ENCODE data around the gene AK5.

DNA sequence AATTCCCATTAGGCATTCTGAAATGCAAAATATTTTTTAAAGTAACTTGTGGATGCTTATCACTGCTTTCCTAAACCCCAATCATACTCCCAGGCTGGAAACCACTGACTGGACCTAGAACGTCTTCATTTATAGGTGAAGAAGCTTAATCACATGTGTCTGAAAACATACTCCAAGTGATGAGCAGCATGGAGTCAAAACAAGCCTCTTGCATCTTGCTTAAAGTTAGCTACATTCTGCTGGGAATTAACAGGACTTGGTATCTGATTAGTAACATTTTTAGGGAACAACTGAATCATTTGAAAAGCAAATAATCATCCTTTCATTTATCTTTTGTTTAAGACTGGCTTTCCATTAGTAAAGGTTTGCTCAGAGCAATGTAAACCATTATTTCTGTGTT is 105.7 kb downstream of the AK5 start:
- TF ChIP-seq, protein P1, sequence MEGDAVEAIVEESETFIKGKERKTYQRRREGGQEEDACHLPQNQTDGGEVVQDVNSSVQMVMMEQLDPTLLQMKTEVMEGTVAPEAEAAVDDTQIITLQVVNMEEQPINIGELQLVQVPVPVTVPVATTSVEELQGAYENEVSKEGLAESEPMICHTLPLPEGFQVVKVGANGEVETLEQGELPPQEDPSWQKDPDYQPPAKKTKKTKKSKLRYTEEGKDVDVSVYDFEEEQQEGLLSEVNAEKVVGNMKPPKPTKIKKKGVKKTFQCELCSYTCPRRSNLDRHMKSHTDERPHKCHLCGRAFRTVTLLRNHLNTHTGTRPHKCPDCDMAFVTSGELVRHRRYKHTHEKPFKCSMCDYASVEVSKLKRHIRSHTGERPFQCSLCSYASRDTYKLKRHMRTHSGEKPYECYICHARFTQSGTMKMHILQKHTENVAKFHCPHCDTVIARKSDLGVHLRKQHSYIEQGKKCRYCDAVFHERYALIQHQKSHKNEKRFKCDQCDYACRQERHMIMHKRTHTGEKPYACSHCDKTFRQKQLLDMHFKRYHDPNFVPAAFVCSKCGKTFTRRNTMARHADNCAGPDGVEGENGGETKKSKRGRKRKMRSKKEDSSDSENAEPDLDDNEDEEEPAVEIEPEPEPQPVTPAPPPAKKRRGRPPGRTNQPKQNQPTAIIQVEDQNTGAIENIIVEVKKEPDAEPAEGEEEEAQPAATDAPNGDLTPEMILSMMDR (IDR thresholded peaks at IDR 0.05): no peak
- no peak for TF ChIP-seq POLR2A (IDR thresholded peaks at IDR 0.05)
